SK-N-SH (cell line): ENCODE data around the gene CYP2D6.

Experiments used
- CHD2 ChIP-seq: fragments of 150-350 bp; IDR thresholded peaks from 2 replicates; pipeline ENCODE4 v1.6.1; 2018; ENCODE audit warnings: low read length; ENCODE audit not compliant: partially characterized antibody
- CTCF ChIP-seq: fragments of 200-600 bp; sonication (generic); IDR thresholded peaks from 2 replicates; pipeline ENCODE4 v1.6.1; 2017; ENCODE audit warnings: antibody characterized with exemption, mild to moderate bottlenecking, moderate library complexity
- ELF1 ChIP-seq: IDR thresholded peaks from 2 replicates; pipeline ENCODE4 v1.4.0; 2012
- EP300 ChIP-seq, 2 experiments: IDR thresholded peaks; 2 replicates each; pipeline versions ENCODE4 v1.4.0 to v1.6.1; 2012; ENCODE audit warnings: borderline replicate concordance in 1 of 2, low read depth in 1 of 2, low read length in 1 of 2
- MAX ChIP-seq: IDR thresholded peaks from 2 replicates; pipeline ENCODE4 v1.4.0; 2012; ENCODE audit warnings: low read depth
- NFIC ChIP-seq: IDR thresholded peaks from 2 replicates; pipeline ENCODE4 v1.4.0; 2012; ENCODE audit warnings: borderline replicate concordance
- POLR2AphosphoS5 ChIP-seq: IDR thresholded peaks from 2 replicates; pipeline ENCODE4 v1.6.1; 2012; ENCODE audit warnings: low read depth, low read length
- TAF1 ChIP-seq: IDR thresholded peaks from 2 replicates; pipeline ENCODE4 v1.6.1; 2012; ENCODE audit warnings: low read depth, mild to moderate bottlenecking, low read length, moderate library complexity, borderline replicate concordance
- USF2 ChIP-seq: fragments of 150-350 bp; IDR thresholded peaks from 2 replicates; pipeline ENCODE4 v1.6.1; 2017; ENCODE audit warnings: antibody characterized with exemption, low read length, low read depth, borderline replicate concordance
- YY1 ChIP-seq: IDR thresholded peaks from 2 replicates; pipeline ENCODE4 v1.4.0; 2012; ENCODE audit warnings: low read depth, mild to moderate bottlenecking

GRCh38 chr22:42177891-42178336 lies 47.3 kb upstream of the CYP2D6 start:
- TF ChIP-seq CHD2, result no peak
- TF ChIP-seq CTCF, result no peak
- TF ChIP-seq POLR2AphosphoS5, result no peak
- no peak for TF ChIP-seq MAX
- no peak for TF ChIP-seq TAF1
- no peak for TF ChIP-seq YY1
- no peak for TF ChIP-seq USF2
- no peak for TF ChIP-seq NFIC
- TF ChIP-seq ELF1, result no peak
- TF ChIP-seq EP300 (IDR thresholded peaks at IDR 0.05; ENCODE audit: borderline replicate concordance in 1 of 2, low read depth in 1 of 2, low read length in 1 of 2), result no peak
